DND-41 (cell line): Measurements from ENCODE around the gene BCL11B.

ENCODE experiments used
- ATAC-seq: fragments of 200-7000 bp; cut with Tn5 transposase; 3 replicates; pipeline ENCODE4 v1.9.1; 2021; ENCODE audit warnings: low read depth; ENCODE audit not compliant: insufficient read depth
- DNase-seq: peaks from one replicate; pipeline ENCODE4 v3.0.0-alpha.2; 2020
- H2AFZ ChIP-seq: 2 replicates; pipeline ENCODE4 v1.6.0; 2012; ENCODE audit warnings: low read depth, low read length
- H3K27ac ChIP-seq: 2 replicates; pipeline ENCODE4 v1.5.1; 2012; ENCODE audit warnings: low read length, inconsistent platforms
- H3K27me3 ChIP-seq: fragments of 200-600 bp; sonication (generic); 2 replicates; pipeline ENCODE4 v1.6.0; 2012; ENCODE audit warnings: low read length, mild to moderate bottlenecking, inconsistent platforms; ENCODE audit not compliant: insufficient read depth, poor library complexity
- H3K36me3 ChIP-seq: 2 replicates; pipeline ENCODE4 v1.5.1; 2012; ENCODE audit warnings: low read length, inconsistent platforms; ENCODE audit not compliant: insufficient read depth
- H3K4me1 ChIP-seq: 2 replicates; pipeline ENCODE4 v1.5.1; 2012; ENCODE audit warnings: mild to moderate bottlenecking, low read length; ENCODE audit not compliant: insufficient read depth
- H3K4me2 ChIP-seq: 2 replicates; pipeline ENCODE4 v1.6.0; 2012; ENCODE audit warnings: mild to moderate bottlenecking, moderate library complexity, low read length, inconsistent platforms; ENCODE audit not compliant: insufficient read depth
- H3K4me3 ChIP-seq, 2 experiments: fragments of 200-600 bp in 1 of 2; shearing (Covaris generic) in 1 of 2; 2 replicates each; pipeline ENCODE4 v1.5.1; 2012 to 2016; ENCODE audit warnings: inconsistent platforms in 2 of 2, low read length in 2 of 2, mild to moderate bottlenecking in 2 of 2, low read depth in 1 of 2, moderate library complexity in 1 of 2
- H3K79me2 ChIP-seq: 2 replicates; pipeline ENCODE4 v1.6.0; 2012; ENCODE audit warnings: low read length, inconsistent platforms; ENCODE audit not compliant: insufficient read depth
- H3K9ac ChIP-seq: 2 replicates; pipeline ENCODE4 v1.6.0; 2012; ENCODE audit warnings: low read depth, mild to moderate bottlenecking, inconsistent platforms, low read length, moderate library complexity
- H3K9me3 ChIP-seq: 2 replicates; pipeline ENCODE4 v1.5.1; 2012; ENCODE audit warnings: low read length, moderate library complexity, mild to moderate bottlenecking, inconsistent platforms; ENCODE audit not compliant: insufficient read depth, severe bottlenecking
- H4K20me1 ChIP-seq: 2 replicates; pipeline ENCODE4 v1.6.0; 2012; ENCODE audit warnings: low read length; ENCODE audit not compliant: insufficient read depth
- EZH2 ChIP-seq: IDR thresholded peaks from 3 replicates; pipeline ENCODE4 v1.6.1; 2012; ENCODE audit warnings: borderline replicate concordance, low read depth, mild to moderate bottlenecking, moderate library complexity, low read length, inconsistent platforms; ENCODE audit not compliant: severe bottlenecking
- TF ChIP-seq, protein P1 (sequence below): IDR thresholded peaks from 2 replicates; pipeline ENCODE4 v1.5.1; 2012; ENCODE audit warnings: borderline replicate concordance, low read length, moderate library complexity, mild to moderate bottlenecking; ENCODE audit not compliant: poor library complexity, severe bottlenecking; ENCODE audit errors: extremely low read depth

Gene BCL11B

DNA sequence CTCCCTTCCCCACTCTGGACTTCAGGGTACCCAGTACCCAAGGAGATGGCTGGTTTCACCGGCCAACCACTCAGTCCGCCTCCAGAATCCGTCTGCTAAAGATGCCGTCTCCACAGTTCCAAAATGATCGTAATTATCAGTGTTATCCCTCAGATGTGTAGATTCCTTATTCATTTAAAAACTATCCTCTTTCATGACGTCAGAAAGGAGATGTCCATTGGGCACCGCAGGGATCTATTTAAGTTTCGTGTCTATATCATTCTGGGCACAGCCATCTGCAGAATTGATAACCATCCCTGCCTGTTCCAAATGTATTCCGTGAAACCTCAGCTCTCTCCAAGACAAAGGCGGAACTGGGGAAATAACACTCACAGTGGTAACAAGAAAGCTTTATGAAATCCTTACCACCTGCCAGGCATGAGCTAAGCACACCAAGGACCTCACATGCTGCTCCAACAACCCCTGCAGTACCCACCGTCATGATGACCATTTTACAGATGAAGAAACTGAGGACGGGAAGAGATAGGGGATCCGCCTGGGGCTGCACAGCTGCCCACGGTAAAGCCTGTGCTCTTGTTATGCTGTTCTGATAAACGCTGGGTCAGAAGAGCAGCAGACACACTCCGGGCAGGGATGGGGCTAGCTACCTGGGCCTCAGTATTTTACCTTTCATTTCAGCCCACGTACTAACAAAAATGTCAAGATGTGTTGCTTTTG lies 90.0 kb downstream of the BCL11B start:
- ATAC-seq (no peak), DNase-seq (no peak)
- no peak overlapping the region for H3K4me3 ChIP-seq
- no peaks in the 10 kb centered on the region for H3K9me3 ChIP-seq
- peaks cover 97% of the 10 kb centered on the region for H3K79me2 ChIP-seq
- H3K4me2 ChIP-seq = no peak overlapping the region
- no peak overlapping the region for H3K27ac ChIP-seq
- peaks cover 94% of the 10 kb centered on the region for H4K20me1 ChIP-seq
- H3K27me3 ChIP-seq = no peaks in the 10 kb centered on the region
- no peak overlapping the region for H2AFZ ChIP-seq
- TF ChIP-seq, protein P1, sequence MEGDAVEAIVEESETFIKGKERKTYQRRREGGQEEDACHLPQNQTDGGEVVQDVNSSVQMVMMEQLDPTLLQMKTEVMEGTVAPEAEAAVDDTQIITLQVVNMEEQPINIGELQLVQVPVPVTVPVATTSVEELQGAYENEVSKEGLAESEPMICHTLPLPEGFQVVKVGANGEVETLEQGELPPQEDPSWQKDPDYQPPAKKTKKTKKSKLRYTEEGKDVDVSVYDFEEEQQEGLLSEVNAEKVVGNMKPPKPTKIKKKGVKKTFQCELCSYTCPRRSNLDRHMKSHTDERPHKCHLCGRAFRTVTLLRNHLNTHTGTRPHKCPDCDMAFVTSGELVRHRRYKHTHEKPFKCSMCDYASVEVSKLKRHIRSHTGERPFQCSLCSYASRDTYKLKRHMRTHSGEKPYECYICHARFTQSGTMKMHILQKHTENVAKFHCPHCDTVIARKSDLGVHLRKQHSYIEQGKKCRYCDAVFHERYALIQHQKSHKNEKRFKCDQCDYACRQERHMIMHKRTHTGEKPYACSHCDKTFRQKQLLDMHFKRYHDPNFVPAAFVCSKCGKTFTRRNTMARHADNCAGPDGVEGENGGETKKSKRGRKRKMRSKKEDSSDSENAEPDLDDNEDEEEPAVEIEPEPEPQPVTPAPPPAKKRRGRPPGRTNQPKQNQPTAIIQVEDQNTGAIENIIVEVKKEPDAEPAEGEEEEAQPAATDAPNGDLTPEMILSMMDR = no peak
- TF ChIP-seq EZH2 = no peak
- H3K4me1 ChIP-seq = no peaks in the 10 kb centered on the region
- H3K36me3 ChIP-seq = peaks cover 85% of the 10 kb centered on the region
- no peak overlapping the region for H3K9ac ChIP-seq

DNA sequence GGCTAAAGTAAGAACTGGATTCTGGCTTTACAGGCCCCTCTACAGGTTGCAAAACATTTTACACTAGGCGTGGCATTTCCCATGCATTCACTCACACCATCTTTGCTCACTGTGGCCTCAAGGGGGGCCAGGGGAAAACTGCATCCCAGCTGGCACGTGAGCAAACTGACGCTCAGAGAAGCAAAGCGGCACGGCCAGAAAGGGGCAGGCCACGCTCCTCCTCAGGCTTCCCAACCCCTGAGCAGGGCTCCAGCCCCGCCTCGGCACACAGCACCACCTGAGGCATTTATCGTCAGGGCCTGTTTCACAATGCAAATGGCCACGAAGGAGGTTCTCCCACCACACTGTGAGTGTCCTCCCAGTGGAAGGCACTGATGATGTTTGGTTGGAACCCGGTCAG lies 90.8 kb downstream of the BCL11B start:
- H3K4me2 ChIP-seq = no peak overlapping the region
- no peaks in the 10 kb centered on the region for H3K27me3 ChIP-seq
- no peak for DNase-seq
- H3K27ac ChIP-seq = no peak overlapping the region
- H3K4me3 ChIP-seq = no peak overlapping the region
- H2AFZ ChIP-seq = no peak overlapping the region
- peaks cover 97% of the 10 kb centered on the region for H3K79me2 ChIP-seq
- peaks cover 94% of the 10 kb centered on the region for H4K20me1 ChIP-seq
- H3K9ac ChIP-seq = no peak overlapping the region
- ATAC-seq = no peak
- no peaks in the 10 kb centered on the region for H3K9me3 ChIP-seq
- TF ChIP-seq EZH2 = no peak
- TF ChIP-seq, protein P1 = no peak
- no peaks in the 10 kb centered on the region for H3K4me1 ChIP-seq
- H3K36me3 ChIP-seq = peaks cover 88% of the 10 kb centered on the region

DNA sequence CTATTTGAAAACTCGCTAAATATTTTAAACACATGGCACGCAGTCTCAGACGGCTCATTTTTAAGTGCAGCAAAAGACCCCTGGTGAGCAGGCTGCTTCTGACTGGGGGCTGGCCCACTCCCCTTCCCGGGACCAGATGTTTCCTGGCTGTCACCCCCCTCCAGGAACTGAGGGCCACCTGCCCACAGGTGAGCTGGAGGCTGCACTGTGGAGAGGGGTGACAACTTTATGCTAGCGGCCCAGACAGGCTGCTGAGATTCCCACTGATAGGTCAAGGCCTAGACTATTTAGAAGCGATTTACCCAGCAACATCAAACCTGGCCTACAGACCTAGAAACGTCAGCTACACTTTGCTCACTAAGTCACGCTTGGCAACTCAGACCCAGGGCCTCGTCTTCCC lies 92.1 kb downstream of the BCL11B start:
- H4K20me1 ChIP-seq = peaks cover 91% of the 10 kb centered on the region
- no peak overlapping the region for H3K27ac ChIP-seq
- H3K4me1 ChIP-seq = no peaks in the 10 kb centered on the region
- H2AFZ ChIP-seq = no peak overlapping the region
- peaks cover 98% of the 10 kb centered on the region for H3K79me2 ChIP-seq
- DNase-seq (no peak), ATAC-seq (no peak)
- H3K4me3 ChIP-seq = no peak overlapping the region
- peaks cover 90% of the 10 kb centered on the region for H3K36me3 ChIP-seq
- H3K27me3 ChIP-seq = no peaks in the 10 kb centered on the region
- no peak overlapping the region for H3K9ac ChIP-seq
- TF ChIP-seq EZH2 = no peak
- TF ChIP-seq, protein P1 = no peak
- no peaks in the 10 kb centered on the region for H3K9me3 ChIP-seq
- no peak overlapping the region for H3K4me2 ChIP-seq

DNA sequence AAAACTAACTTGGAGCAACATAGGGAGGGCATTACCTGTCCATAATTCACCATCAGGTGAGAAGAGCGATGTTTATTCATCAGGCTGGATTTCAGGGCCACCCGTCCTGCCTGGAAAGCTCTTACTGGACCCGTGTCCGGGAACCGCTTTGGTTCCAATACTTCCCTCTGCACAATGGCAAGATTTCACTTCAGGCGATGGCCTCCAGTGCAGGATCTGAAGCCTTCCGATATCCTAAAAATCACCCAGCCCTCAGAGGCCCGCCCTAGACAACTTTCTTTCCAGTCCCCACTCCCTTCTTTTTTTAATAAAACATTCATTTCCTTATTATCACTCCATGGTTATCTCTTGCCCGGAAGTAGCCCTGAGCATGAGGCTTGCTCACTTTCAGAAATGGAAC lies 92.5 kb downstream of the BCL11B start:
- TF ChIP-seq EZH2 = no peak
- TF ChIP-seq, protein P1 = no peak
- no peaks in the 10 kb centered on the region for H3K9me3 ChIP-seq
- no peak for DNase-seq

More for the DNA sequence above, 92.5 kb downstream of the BCL11B start:
- H3K27ac ChIP-seq = no peak overlapping the region
- no peaks in the 10 kb centered on the region for H3K4me1 ChIP-seq
- peaks cover 87% of the 10 kb centered on the region for H3K36me3 ChIP-seq
- H3K4me2 ChIP-seq = no peak overlapping the region
- H3K9ac ChIP-seq = no peak overlapping the region
- H3K79me2 ChIP-seq = peaks cover 95% of the 10 kb centered on the region
- peaks cover 88% of the 10 kb centered on the region for H4K20me1 ChIP-seq
- no peak overlapping the region for H3K4me3 ChIP-seq
- no peak for ATAC-seq
- H2AFZ ChIP-seq = no peak overlapping the region
- H3K27me3 ChIP-seq = no peaks in the 10 kb centered on the region
